GM19467 (cell line): ENCODE data around the gene STK35.

Source experiments
- ATAC-seq: cut with Tn5 transposase; IDR thresholded peaks from one replicate; pipeline ENCODE4 v1.9.1; 2021; ENCODE audit warnings: mild to moderate bottlenecking, moderate library complexity; ENCODE audit not compliant: unreplicated experiment

STK35 gene

GRCh38 chr20:2132461-2132901 is 30.9 kb downstream of the STK35 start:
- no peak for ATAC-seq

DNA sequence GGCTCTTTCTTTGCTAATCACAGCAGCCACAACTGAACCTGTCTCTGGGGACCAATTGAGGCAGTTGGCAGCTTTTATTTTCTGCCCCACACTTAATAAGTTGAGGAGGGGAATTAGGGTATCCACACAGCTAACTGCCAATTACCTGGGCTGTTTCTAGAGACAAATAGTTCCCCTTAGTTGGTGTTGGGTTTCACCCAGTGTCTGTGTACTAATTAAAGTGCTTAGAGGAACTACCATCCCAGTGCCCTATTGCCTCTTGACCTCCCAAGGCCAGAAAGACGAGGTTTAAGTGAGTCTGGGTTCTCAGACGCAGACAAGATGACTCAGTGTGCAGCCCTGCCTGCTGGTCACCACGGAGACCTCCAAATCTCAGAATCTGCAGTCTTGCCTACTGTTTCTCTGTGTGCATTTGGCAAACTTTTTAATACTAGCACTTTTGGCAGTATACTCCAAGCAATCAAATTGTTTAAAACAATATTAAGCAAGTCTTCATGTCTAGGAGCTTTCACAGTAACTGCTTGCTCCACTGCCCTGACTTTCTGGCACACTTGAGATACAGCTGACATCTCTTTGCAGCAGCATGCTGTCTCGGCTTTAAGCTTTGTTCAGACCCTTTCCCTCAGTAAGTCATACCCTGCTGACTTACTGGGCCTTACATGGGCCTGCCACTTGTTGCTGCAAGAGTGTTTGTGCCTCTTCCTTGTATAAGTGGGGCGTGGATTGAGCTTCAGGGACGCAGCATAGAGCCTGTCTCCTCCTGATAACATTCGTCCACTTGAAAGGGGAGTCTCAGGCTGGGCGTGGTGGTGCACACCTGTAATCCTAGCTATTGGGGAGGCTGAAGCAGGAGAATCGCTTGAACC is 31.9 kb downstream of the STK35 start:
- ATAC-seq: no peak

- ATAC-seq: no peak
Observed at GRCh38 chr20:2135013-2135412, 33.4 kb downstream of the STK35 start.

DNA sequence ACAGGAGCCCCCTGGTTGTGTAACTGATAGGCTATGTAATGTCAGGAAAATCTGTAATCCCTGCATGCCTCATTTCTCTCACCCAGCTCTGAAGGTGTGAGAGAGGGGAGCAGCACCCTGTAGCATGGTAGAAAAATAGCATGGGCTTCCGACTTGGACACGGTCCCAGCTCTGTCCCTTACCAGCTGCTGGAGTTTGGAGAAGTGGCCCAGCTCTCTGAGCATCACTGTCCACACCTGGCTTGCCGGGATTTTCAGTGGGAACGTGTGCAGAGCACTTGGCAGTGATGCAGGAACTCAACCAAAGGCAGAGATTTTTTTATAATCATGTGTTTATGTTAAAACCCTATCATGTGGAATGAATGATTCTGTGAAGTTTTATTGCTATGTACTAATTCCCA is 34.6 kb downstream of the STK35 start:
- no peak for ATAC-seq

GRCh38 chr20:2137552-2138201 is 36.0 kb downstream of the STK35 start:
- ATAC-seq: no peak

- no peak for ATAC-seq
Observed at GRCh38 chr20:2138396-2138795, 36.8 kb downstream of the STK35 start.

GRCh38 chr20:2139250-2139649 is 37.6 kb downstream of the STK35 start:
- ATAC-seq: no peak

DNA sequence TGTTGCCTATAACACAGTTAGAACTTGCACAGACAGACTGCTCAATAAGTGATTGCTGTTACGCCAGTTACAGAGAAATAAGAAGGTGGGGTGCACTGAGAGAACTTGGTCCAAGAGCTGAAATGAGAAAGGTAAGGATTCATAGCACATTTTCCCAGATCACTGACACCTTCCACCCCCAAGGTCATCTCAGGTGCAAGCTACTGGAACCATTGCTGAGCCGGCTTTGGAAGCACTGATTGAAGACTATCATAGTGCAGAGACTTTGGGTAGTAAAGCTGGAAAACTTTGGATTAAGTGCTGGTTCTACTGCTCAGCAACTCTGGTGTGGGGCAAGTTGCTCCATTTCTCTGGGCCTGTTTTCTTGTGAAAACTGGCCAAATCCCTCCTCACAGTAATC is 38.1 kb downstream of the STK35 start:
- ATAC-seq: no peak

DNA sequence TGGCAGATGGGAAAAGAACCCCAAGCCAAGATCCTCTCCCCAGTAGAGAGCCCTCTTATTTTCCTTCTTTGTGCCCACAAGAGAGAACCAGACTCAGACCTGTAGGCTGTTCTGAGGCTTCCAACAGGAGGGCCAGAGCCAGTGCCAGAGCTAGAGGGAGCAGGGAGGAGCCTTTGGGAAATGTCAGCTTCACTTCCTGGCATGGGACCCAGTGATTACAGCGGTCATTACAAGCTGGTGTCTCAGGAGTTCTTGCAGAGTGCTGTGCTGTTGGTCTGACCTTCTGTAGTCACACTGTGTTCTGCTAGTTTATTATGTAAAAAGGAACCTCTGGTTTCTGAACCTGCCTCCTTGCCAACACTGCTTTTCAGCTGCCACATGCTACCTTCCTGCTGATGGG is 38.9 kb downstream of the STK35 start:
- no peak for ATAC-seq

DNA sequence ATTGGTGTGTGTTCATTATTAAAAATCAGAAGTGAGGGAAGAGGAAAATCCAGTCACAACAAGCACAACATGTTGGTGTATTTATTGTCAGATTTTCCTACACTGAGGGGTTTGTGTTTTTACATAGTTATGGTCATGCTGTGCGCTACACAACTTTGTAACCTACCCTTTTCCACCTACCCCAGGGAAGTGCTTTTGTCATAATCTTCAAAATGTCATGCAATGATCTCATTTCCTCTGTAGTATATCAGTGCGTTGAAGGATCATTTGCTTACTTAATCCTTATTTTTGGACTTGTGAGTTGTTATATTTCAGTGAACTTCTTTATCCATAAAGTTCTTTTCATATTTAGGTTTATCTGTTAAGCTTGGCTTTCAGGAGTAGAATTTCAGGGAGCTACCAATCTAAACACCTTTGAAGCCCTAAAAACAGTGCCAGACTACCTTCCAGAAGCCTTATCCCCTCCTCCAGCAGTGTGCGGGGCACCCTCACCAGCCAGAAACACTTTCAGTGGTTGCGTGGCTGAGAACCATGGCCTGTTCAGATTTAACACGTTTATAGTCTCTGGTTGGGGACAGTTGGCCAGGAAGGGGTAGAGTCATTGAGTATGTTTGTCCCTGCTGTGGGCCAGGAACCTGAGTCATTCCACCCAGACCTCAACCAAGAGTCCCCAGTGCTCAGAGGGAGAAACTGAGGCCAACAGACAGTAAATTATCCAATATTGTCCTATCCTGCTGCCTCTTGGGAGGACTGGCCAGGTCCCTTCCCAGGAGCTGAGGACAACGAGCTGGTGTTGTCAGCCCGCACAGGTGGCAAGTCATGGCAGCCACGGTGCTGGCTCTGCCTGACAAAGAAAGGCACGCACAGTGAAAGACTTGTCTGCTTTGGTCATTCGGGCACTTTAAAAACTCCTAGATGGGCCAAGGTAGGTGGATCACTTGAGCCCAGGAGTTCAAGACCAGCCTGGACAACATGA is 40.3 kb downstream of the STK35 start:
- no peak for ATAC-seq

DNA sequence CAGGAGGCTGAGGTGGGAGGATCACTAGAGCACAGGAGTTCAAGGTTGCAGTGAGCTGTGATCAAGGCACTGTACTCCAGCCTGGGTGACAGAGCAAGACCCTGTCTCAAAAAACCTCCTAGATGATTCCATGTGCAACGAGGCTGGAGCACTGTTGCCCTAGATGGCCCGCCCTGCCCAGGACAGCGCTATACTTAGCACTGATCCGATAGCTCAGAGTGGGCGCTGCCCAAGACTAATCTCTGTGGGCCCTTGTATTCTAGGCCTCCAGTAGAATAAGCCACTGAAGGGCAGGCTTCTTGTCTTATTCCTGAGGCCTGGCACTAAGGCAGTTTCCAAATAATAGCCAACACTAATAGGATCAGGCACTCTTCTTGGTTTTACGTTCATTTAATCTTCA is 41.0 kb downstream of the STK35 start:
- no peak for ATAC-seq

DNA sequence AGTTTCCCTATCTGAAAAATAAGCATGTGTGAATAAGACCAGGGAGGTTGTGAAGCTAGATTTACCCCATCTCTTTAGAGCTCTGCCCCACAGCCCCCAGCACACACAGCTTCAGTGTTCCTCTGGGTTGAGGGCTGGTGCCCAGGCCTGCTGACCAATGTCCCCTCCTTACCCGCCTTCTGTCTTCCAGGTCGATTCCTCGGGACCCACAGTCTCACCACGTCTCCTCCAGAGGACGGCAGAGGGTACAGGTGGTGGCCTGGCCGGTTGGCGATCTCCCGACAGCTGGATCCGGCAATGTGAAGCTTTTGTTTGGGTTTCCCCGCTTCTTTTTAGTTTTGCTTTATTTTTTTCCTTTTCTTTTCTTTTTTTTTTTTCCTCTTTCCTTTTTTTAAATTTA is 42.0 kb downstream of the STK35 start:
- no peak for ATAC-seq

- no peak for ATAC-seq
Observed at GRCh38 chr20:2144850-2145249, 43.2 kb downstream of the STK35 start.

GRCh38 chr20:2145376-2145775 is 43.7 kb downstream of the STK35 start:
- ATAC-seq: no peak

DNA sequence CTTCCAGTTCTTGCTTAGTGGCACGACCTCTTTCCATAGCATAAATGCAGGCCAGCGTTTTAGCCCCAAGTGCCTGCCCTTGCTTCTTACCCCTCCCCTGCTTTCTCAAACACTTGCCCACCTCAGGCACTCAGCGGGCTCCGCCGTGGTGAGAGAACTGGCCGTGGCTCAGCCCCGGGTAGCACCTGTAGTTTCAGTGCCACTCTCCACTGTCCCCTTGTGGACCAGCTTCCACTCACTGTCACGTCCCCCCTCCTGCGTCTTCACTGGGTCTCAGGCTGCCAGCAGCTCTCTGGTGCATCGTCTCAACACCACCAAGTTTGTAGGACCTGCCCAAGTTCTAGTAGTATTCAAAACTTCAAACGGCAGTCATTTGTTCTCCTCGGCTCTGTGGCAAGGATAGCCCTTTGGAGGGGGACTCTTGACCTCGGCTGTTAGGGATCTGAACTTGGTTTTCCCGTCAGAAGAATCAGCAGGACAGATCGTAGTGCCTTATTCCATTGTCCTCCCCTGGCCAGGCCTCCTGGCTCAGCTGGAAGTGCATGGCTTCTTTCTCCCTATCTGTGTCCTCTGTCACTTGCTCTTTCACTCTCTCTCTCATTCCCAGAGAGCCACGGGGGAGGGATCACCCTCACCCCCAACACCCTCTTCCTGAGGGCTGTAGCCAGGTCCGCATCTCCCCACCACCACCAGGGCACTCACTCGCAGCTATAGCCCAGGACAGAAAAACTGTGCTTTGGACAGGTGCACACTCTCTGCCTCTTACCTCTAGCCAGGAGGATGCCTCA is 44.6 kb downstream of the STK35 start:
- ATAC-seq: no peak

GRCh38 chr20:2149507-2149906 is 47.9 kb downstream of the STK35 start:
- no peak for ATAC-seq

- ATAC-seq: no peak
Observed at GRCh38 chr20:2150660-2151059, 49.0 kb downstream of the STK35 start.

DNA sequence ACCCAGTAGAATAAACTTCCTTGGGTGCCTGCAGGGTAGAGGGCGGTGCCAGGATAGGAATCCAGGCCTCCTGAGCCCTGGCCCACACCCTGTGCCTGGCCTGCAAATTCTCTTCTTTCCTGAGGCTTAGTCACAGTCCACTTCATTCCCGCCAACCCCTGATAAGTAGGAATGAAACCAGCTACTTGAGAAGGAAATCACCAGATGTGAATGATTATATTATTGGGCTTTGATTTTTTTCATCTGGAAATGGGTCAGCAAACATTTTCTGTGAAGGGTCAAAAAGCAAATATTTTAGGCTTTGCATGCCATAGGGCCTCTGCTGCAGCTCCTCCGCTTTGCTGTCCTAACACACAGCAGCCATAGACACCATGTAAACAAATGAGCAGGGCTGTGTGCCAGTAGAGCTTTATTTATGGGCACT is 50.2 kb downstream of the STK35 start:
- ATAC-seq: no peak

DNA sequence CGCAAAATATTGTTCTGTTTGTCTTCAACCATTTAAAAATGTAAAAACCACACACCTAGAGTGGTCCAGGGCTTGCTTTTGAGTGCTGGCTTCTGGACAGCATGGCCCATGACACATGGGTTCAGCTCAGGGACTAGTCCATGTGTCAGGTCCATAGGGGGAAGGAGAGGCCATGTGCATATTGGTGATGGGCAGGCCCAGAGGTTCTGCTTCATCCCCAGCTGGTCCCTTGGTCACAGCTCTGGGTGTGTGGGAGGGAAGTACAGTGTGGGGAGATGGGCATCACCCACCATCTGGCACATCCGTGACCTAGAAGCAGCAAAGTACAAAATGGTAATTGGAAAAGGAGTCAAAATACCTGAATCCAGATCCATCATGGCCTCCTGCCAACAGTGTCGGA is 50.7 kb downstream of the STK35 start:
- no peak for ATAC-seq

GRCh38 chr20:2153326-2153725 is 51.7 kb downstream of the STK35 start:
- no peak for ATAC-seq
